Measurements from ENCODE around the gene ZNF423.

ZNF423 gene

GRCh38 chr16:49632795-49633184, 223.1 kb downstream of the ZNF423 start:
- Histone ChIP-seq H3K36me3 (ENCODE audit: control insufficient read depth, insufficient read depth, low read length) (peaks cover 30% of the 10 kb centered on the region), H3K9ac (ENCODE audit: low read depth, low read length) (no peak overlapping the region), H3K4me1 (ENCODE audit: control insufficient read depth, insufficient read depth, low read length) (no peaks in the 10 kb centered on the region), H3K27ac (ENCODE audit: low read depth, low read length) (no peak overlapping the region), H3K9me3 (ENCODE audit: control insufficient read depth, insufficient read depth, low read length) (peaks cover 4% of the 10 kb centered on the region; the same call in 1 of the 2 replicates), H3K27me3 (ENCODE audit: control insufficient read depth, insufficient read depth, low read length) (no peaks in the 10 kb centered on the region), H3K4me3 (ENCODE audit: low read depth, low read length) (no peak overlapping the region)

- Histone ChIP-seq H3K9ac (ENCODE audit: low read depth, low read length) (no peak overlapping the region), H3K9me3 (ENCODE audit: control insufficient read depth, insufficient read depth, low read length) (peaks cover 4% of the 10 kb centered on the region; the same call in 1 of the 2 replicates), H3K36me3 (ENCODE audit: control insufficient read depth, insufficient read depth, low read length) (peaks cover 25% of the 10 kb centered on the region), H3K27me3 (ENCODE audit: control insufficient read depth, insufficient read depth, low read length) (no peaks in the 10 kb centered on the region), H3K4me1 (ENCODE audit: control insufficient read depth, insufficient read depth, low read length) (no peaks in the 10 kb centered on the region), H3K27ac (ENCODE audit: low read depth, low read length) (no peak overlapping the region), H3K4me3 (ENCODE audit: low read depth, low read length) (no peak overlapping the region)
Measured at GRCh38 chr16:49632086-49632794, 223.7 kb downstream of the ZNF423 start.

DNA sequence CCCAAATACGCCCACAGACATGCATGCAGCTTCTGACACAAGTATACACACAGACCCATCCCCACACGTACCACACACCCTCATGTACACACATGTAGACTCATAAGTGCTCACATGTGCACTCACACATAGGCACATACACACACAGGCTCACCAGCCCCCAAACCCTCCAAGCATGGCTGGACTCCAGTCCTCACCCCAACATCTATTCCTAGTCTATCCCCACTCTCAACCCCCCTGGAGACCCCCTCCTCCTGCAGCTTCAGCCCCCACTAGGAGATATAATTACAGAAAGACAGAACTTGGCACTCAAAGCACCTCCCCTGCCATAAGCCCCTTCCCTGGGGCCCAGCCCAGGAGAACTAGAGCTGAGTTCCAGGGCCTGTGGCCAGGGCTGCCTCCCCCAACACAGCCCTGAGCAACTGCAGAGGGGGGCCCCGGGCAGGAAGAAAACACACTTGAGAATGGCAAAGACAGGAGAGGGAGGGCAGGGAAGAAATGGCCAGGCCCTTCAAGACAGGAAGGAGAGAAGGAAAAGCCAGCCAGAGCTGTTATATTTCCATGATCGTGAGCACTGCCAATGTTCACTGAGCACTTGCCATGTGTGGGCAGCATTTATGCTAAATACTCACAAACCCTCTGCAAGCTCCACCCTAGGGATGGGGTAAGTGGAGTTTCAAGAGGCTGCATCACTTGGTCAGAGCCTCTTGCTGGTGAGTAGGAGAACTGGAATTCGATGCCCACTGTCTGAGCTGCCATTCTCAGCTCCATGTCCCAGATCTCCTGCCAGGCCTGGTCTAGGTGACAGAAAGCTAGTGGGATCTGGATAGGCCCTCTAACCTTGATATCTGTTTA, 224.5 kb downstream of the ZNF423 start:
- H3K27ac ChIP-seq (ENCODE audit: low read depth, low read length) = no peak overlapping the region

GRCh38 chr16:49630783-49631182, 225.1 kb downstream of the ZNF423 start:
- Histone ChIP-seq H3K27me3 (ENCODE audit: control insufficient read depth, insufficient read depth, low read length) (no peaks in the 10 kb centered on the region), H3K36me3 (ENCODE audit: control insufficient read depth, insufficient read depth, low read length) (peaks cover 16% of the 10 kb centered on the region), H3K9me3 (ENCODE audit: control insufficient read depth, insufficient read depth, low read length) (peaks cover 4% of the 10 kb centered on the region; the same call in 1 of the 2 replicates), H3K4me3 (ENCODE audit: low read depth, low read length) (no peak overlapping the region), H3K4me1 (ENCODE audit: control insufficient read depth, insufficient read depth, low read length) (no peaks in the 10 kb centered on the region), H3K27ac (ENCODE audit: low read depth, low read length) (no peak overlapping the region), H3K9ac (ENCODE audit: low read depth, low read length) (no peak overlapping the region)

More for the DNA sequence above, 224.5 kb downstream of the ZNF423 start:
- Histone ChIP-seq H3K36me3 (ENCODE audit: control insufficient read depth, insufficient read depth, low read length) (peaks cover 16% of the 10 kb centered on the region), H3K9me3 (ENCODE audit: control insufficient read depth, insufficient read depth, low read length) (peaks cover 4% of the 10 kb centered on the region; the same call in 1 of the 2 replicates), H3K4me3 (ENCODE audit: low read depth, low read length) (no peak overlapping the region), H3K4me1 (ENCODE audit: control insufficient read depth, insufficient read depth, low read length) (no peaks in the 10 kb centered on the region), H3K27me3 (ENCODE audit: control insufficient read depth, insufficient read depth, low read length) (no peaks in the 10 kb centered on the region), H3K9ac (ENCODE audit: low read depth, low read length) (no peak overlapping the region)

GRCh38 chr16:49629851-49630250, 226.1 kb downstream of the ZNF423 start:
- Histone ChIP-seq H3K27me3 (ENCODE audit: control insufficient read depth, insufficient read depth, low read length) (no peaks in the 10 kb centered on the region), H3K36me3 (ENCODE audit: control insufficient read depth, insufficient read depth, low read length) (peaks cover 12% of the 10 kb centered on the region), H3K27ac (ENCODE audit: low read depth, low read length) (no peak overlapping the region), H3K4me1 (ENCODE audit: control insufficient read depth, insufficient read depth, low read length) (no peaks in the 10 kb centered on the region), H3K9me3 (ENCODE audit: control insufficient read depth, insufficient read depth, low read length) (peaks cover 4% of the 10 kb centered on the region; the same call in 1 of the 2 replicates), H3K9ac (ENCODE audit: low read depth, low read length) (no peak overlapping the region), H3K4me3 (ENCODE audit: low read depth, low read length) (no peak overlapping the region)

GRCh38 chr16:49628148-49628547, 227.8 kb downstream of the ZNF423 start:
- Histone ChIP-seq H3K27ac (ENCODE audit: low read depth, low read length) (no peak overlapping the region), H3K36me3 (ENCODE audit: control insufficient read depth, insufficient read depth, low read length) (peaks cover 11% of the 10 kb centered on the region), H3K4me1 (ENCODE audit: control insufficient read depth, insufficient read depth, low read length) (no peaks in the 10 kb centered on the region)

DNA sequence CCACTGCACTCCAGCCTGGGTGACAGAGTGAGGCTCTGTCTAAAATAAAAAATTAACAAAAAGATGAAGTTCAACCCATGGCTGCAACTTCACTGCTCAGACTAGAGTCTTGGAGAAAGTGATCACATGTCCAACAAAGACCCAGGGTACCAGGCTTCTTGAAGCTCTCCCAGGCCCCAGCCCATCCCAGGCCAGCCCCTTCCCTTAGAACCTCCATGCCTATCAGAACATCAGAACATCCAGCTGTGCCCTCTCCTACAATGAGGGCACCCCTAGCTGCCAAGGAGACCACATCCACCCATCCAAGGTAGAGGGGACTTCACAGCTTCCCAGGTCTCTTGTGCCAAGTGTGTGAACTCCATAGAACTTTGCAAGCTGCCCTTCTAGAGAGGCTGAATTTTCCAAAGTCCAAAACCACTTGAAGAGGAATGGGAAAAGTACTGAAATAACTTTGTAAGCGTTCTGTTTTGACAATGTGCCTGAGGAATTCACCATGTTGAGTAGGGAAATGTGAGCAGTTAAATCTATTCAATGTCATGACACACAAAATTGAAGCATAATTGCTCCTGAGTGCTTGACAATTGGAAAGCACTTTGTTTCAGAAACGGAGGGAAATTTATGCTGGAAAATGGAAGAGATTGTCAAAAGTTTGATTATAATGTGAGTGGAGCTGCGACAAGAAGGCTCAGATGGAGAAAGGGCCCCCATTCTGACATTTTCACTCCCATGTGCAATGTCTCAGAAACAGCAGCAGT, 230.4 kb downstream of the ZNF423 start:
- Histone ChIP-seq H3K9me3 (ENCODE audit: control insufficient read depth, insufficient read depth, low read length) (peaks cover 4% of the 10 kb centered on the region; the same call in 1 of the 2 replicates), H3K9ac (ENCODE audit: low read depth, low read length) (no peak overlapping the region), H3K36me3 (ENCODE audit: control insufficient read depth, insufficient read depth, low read length) (peaks cover 11% of the 10 kb centered on the region), H3K4me1 (ENCODE audit: control insufficient read depth, insufficient read depth, low read length) (peaks cover 12% of the 10 kb centered on the region), H3K4me3 (ENCODE audit: low read depth, low read length) (no peak overlapping the region), H3K27me3 (ENCODE audit: control insufficient read depth, insufficient read depth, low read length) (no peaks in the 10 kb centered on the region), H3K27ac (ENCODE audit: low read depth, low read length) (no peak overlapping the region)

More at GRCh38 chr16:49628148-49628547, 227.8 kb downstream of the ZNF423 start:
- no peak overlapping the region for H3K4me3 ChIP-seq (ENCODE audit: low read depth, low read length)
- H3K27me3 ChIP-seq (ENCODE audit: control insufficient read depth, insufficient read depth, low read length) = no peaks in the 10 kb centered on the region
- peaks cover 4% of the 10 kb centered on the region; the same call in 1 of the 2 replicates for H3K9me3 ChIP-seq (ENCODE audit: control insufficient read depth, insufficient read depth, low read length)
- no peak overlapping the region for H3K9ac ChIP-seq (ENCODE audit: low read depth, low read length)

- Histone ChIP-seq H3K9ac (ENCODE audit: low read depth, low read length) (no peak overlapping the region), H3K27me3 (ENCODE audit: control insufficient read depth, insufficient read depth, low read length) (no peaks in the 10 kb centered on the region), H3K9me3 (ENCODE audit: control insufficient read depth, insufficient read depth, low read length) (peaks cover 2% of the 10 kb centered on the region; the same call in 1 of the 2 replicates), H3K36me3 (ENCODE audit: control insufficient read depth, insufficient read depth, low read length) (peaks cover 11% of the 10 kb centered on the region), H3K27ac (ENCODE audit: low read depth, low read length) (no peak overlapping the region), H3K4me3 (ENCODE audit: low read depth, low read length) (no peak overlapping the region), H3K4me1 (ENCODE audit: control insufficient read depth, insufficient read depth, low read length) (peaks cover 16% of the 10 kb centered on the region)
Measured at GRCh38 chr16:49623501-49624266, 232.2 kb downstream of the ZNF423 start.

DNA sequence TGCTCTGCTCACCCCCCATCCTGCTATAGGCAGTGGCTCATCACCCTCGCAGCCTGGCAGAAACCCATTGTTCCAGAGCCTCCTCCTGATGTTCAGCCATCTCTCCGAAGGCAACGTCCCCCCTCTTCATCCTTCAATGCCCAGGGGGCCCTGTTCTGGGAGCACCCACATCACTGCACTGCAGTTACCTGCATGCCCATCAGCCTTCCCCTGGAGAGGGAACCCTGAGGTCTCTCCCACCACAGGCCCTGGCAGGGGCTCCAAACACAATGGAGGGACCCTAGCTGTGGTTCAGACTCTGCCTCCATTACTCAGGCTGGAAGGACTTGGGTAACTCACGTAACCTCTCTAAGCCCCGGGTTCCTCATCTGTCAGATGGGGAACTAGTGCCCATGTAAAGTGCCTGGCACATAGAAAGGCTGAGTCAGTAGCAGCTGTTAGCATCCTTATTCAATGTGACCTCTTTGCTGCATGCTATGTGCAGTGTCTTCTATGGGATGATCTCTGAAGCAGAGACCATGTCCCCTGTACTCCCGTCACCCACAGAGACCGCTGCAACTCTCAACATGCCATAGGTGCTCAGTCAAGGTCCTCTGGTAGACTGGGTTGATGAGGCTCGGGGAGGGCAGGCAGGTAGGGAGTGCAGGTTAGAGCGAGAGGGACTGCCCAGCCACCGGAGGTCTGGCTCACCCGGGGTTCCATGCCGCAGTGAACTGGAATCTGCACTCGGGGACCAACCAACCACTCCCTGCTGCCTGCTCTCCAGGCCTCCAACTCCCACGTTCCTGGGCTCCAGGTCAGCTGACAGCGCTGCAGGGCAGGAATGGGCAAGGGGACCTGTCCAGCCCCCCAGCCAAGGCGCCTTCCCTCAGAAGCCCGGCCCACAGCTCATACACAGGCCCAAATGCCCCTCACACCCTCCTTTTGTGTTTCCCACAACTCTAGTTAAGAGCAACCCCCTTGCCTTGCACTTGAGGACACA, 233.2 kb downstream of the ZNF423 start:
- Histone ChIP-seq H3K27ac (ENCODE audit: low read depth, low read length) (no peak overlapping the region), H3K9me3 (ENCODE audit: control insufficient read depth, insufficient read depth, low read length) (no peaks in the 10 kb centered on the region), H3K27me3 (ENCODE audit: control insufficient read depth, insufficient read depth, low read length) (no peaks in the 10 kb centered on the region), H3K9ac (ENCODE audit: low read depth, low read length) (no peak overlapping the region), H3K4me3 (ENCODE audit: low read depth, low read length) (no peak overlapping the region), H3K36me3 (ENCODE audit: control insufficient read depth, insufficient read depth, low read length) (peaks cover 11% of the 10 kb centered on the region), H3K4me1 (ENCODE audit: control insufficient read depth, insufficient read depth, low read length) (peaks cover 16% of the 10 kb centered on the region)

Measured in HUES48 (cell line).